SK-N-SH (cell line): ENCODE data around the gene BRICD5. TPM values are rescaled to one million over a fixed set of nuclear protein-coding genes. Genes with fewer than 3 reads are reported as not detected.

Experiments used
- CTCF ChIA-PET: fragments of 300-600, 350-600 bp; formaldehyde crosslinking; extraction: SDS; loops from one replicate; lab custom pipeline; 2021; lab: Yijun Ruan, JAX
- POLR2A ChIA-PET: fragments of 350-600 bp; sonication (Branson Sonifier 250); formaldehyde crosslinking; extraction: SDS; loops from one replicate; lab custom pipeline; 2020; ENCODE audit warnings: antibody characterized with exemption, inconsistent platforms; lab: Yijun Ruan, JAX
- DNase-seq: peaks from one replicate; pipeline ENCODE4 v3.0.0; 2012
- H2AFZ ChIP-seq: fragments of 200-600 bp; sonication (generic); 2 replicates; pipeline ENCODE4 v1.8.1; 2016; ENCODE audit warnings: antibody characterized with exemption, mild to moderate bottlenecking, low read depth
- H3F3A ChIP-seq: fragments of 200-600 bp; sonication (generic); replicated peaks from 2 replicates; pipeline ENCODE3; 2016; ENCODE audit warnings: antibody characterized with exemption, mild to moderate bottlenecking; ENCODE audit not compliant: insufficient read depth
- H3K27ac ChIP-seq, 2 experiments: fragments of 200-500 bp in 1 of 2; fragments of 200-600 bp in 1 of 2; sonication (Bioruptor generic) in 1 of 2; sonication (generic), shearing (Covaris generic) in 1 of 2; 2 replicates each; pipeline versions ENCODE4 v1.5.1 to v1.6.1; 2014 to 2016; ENCODE audit warnings: low read depth in 2 of 2, inconsistent platforms in 1 of 2, low read length in 1 of 2, mild to moderate bottlenecking in 1 of 2, mixed read lengths in 1 of 2
- H3K27me3 ChIP-seq: fragments of 200-600 bp; sonication (generic), shearing (Covaris generic); 2 replicates; pipeline ENCODE4 v1.6.1; 2016; ENCODE audit warnings: mixed run types; ENCODE audit not compliant: insufficient read depth
- H3K36me3 ChIP-seq, 2 experiments: fragments of 200-500 bp in 1 of 2; fragments of 200-600 bp in 1 of 2; sonication (Bioruptor generic) in 1 of 2; sonication (generic) in 1 of 2; replicated peaks in 1 of 2; 2 replicates each; pipeline versions ENCODE3 to v1.5.1; 2014 to 2016; ENCODE audit warnings: low read length in 1 of 2, mild to moderate bottlenecking in 1 of 2; ENCODE audit not compliant: insufficient read depth in 2 of 2, control insufficient read depth in 1 of 2
- H3K4me1 ChIP-seq, 2 experiments: fragments of 200-500 bp in 1 of 2; fragments of 200-600 bp in 1 of 2; sonication (Bioruptor generic) in 1 of 2; sonication (generic), shearing (Covaris generic) in 1 of 2; 2 replicates each; pipeline versions ENCODE4 v1.5.1 to v1.6.1; 2014 to 2016; ENCODE audit warnings: low read depth in 1 of 2, low read length in 1 of 2, mixed run types in 1 of 2; ENCODE audit not compliant: insufficient read depth in 2 of 2, control insufficient read depth in 1 of 2
- H3K4me2 ChIP-seq: fragments of 200-600 bp; sonication (generic), shearing (Covaris generic); 2 replicates; pipeline ENCODE4 v1.6.1; 2017; ENCODE audit warnings: mixed run types
- H3K4me3 ChIP-seq, 2 experiments: fragments of 200-500 bp in 1 of 2; fragments of 200-600 bp in 1 of 2; sonication (Bioruptor generic) in 1 of 2; sonication (generic), shearing (Covaris generic) in 1 of 2; 2 replicates each; pipeline versions ENCODE4 v1.5.1 to v1.8.1; 2014 to 2016; ENCODE audit warnings: low read depth in 2 of 2, inconsistent platforms in 1 of 2, low read length in 1 of 2, mild to moderate bottlenecking in 1 of 2, mixed read lengths in 1 of 2, moderate library complexity in 1 of 2
- H3K79me2 ChIP-seq: fragments of 200-600 bp; sonication (generic); 2 replicates; pipeline ENCODE4 v1.8.1; 2017; ENCODE audit warnings: mild to moderate bottlenecking; ENCODE audit not compliant: insufficient read depth
- H3K9ac ChIP-seq: fragments of 200-600 bp; sonication (generic); 2 replicates; pipeline ENCODE4 v1.6.1; 2017; ENCODE audit warnings: mixed run types
- H3K9me2 ChIP-seq: fragments of 200-600 bp; sonication (generic); 2 replicates; pipeline ENCODE4 v1.6.1; 2017; ENCODE audit warnings: mixed run types
- H3K9me3 ChIP-seq: fragments of 200-600 bp; sonication (generic); 2 replicates; pipeline ENCODE4 v1.6.1; 2017; ENCODE audit warnings: mixed run types, mild to moderate bottlenecking, moderate library complexity
- H4K20me1 ChIP-seq: fragments of 200-600 bp; sonication (generic); 2 replicates; pipeline ENCODE4 v1.6.1; 2017; ENCODE audit warnings: mild to moderate bottlenecking, mixed run types; ENCODE audit not compliant: insufficient read depth
- CHD2 ChIP-seq: fragments of 150-350 bp; IDR thresholded peaks from 2 replicates; pipeline ENCODE4 v1.6.1; 2018; ENCODE audit warnings: low read length; ENCODE audit not compliant: partially characterized antibody
- EP300 ChIP-seq, 2 experiments: IDR thresholded peaks; 2 replicates each; pipeline versions ENCODE4 v1.4.0 to v1.6.1; 2012; ENCODE audit warnings: borderline replicate concordance in 1 of 2, low read depth in 1 of 2, low read length in 1 of 2
- EZH2phosphoT487 ChIP-seq: fragments of 200-600 bp; sonication (generic); IDR thresholded peaks from 2 replicates; pipeline ENCODE4 v1.6.1; 2017; ENCODE audit warnings: low read depth, mixed run types, mild to moderate bottlenecking, antibody characterized with exemption, moderate library complexity, borderline replicate concordance
- FOSL2 ChIP-seq: IDR thresholded peaks from 2 replicates; pipeline ENCODE4 v1.4.0; 2012; ENCODE audit warnings: low read depth, mild to moderate bottlenecking, moderate library complexity, borderline replicate concordance
- FOXM1 ChIP-seq: IDR thresholded peaks from 2 replicates; pipeline ENCODE4 v1.4.0; 2012; ENCODE audit warnings: low read depth, mild to moderate bottlenecking
- GABPA ChIP-seq: IDR thresholded peaks from 2 replicates; pipeline ENCODE4 v1.4.0; 2012; ENCODE audit warnings: low read depth, mild to moderate bottlenecking
- GATA2 ChIP-seq: sonication (generic); formaldehyde crosslinking; IDR thresholded peaks from 2 replicates; pipeline ENCODE4 v1.5.0; 2020; ENCODE audit warnings: mild to moderate bottlenecking, missing genetic modification reagents
- MEF2A ChIP-seq: IDR thresholded peaks from 2 replicates; pipeline ENCODE4 v1.4.0; 2012; ENCODE audit warnings: low read depth, borderline replicate concordance
- NRF1 ChIP-seq: IDR thresholded peaks from 2 replicates; pipeline ENCODE4 v1.6.1; 2012; ENCODE audit warnings: low read depth, mild to moderate bottlenecking, low read length
- POLR2AphosphoS5 ChIP-seq: IDR thresholded peaks from 2 replicates; pipeline ENCODE4 v1.6.1; 2012; ENCODE audit warnings: low read depth, low read length
- RAD21 ChIP-seq: IDR thresholded peaks from 2 replicates; pipeline ENCODE4 v1.6.1; 2012; ENCODE audit warnings: mild to moderate bottlenecking, low read length
- RFX5 ChIP-seq: IDR thresholded peaks from 2 replicates; pipeline ENCODE4 v1.6.1; 2012; ENCODE audit warnings: mild to moderate bottlenecking, improper control_type of control experiment, low read length
- RXRA ChIP-seq: IDR thresholded peaks from 2 replicates; pipeline ENCODE4 v1.4.0; 2012; ENCODE audit warnings: low read depth, mild to moderate bottlenecking, borderline replicate concordance
- TCF12 ChIP-seq: IDR thresholded peaks from 2 replicates; pipeline ENCODE4 v1.4.0; 2012
- WGBS: methylation state at CpG from one replicate; pipeline ENCODE4 v1.1.6; 2017; ENCODE audit warnings: low lambda C conversion rate; 5-methylcytosine and 5-hydroxymethylcytosine counted together
- polyA plus RNA-seq, 3 experiments: library from polyadenylated mRNA; depleted of rRNA; stranded (reverse); fragments of >200 nt; gene quantifications; 2 replicates each; pipeline ENCODE4 v1.2.3, GENCODE V29; 2012
- TF ChIP-seq, protein P1 (sequence below): IDR thresholded peaks from 2 replicates; pipeline ENCODE4 v1.4.0; 2012; ENCODE audit warnings: low read depth
- TF ChIP-seq, protein P2 (sequence below): fragments of 200-600 bp; sonication (generic); IDR thresholded peaks from 2 replicates; pipeline ENCODE4 v1.6.1; 2017; ENCODE audit warnings: antibody characterized with exemption, mild to moderate bottlenecking, moderate library complexity
- TF ChIP-seq, protein P3 (sequence below): IDR thresholded peaks from 2 replicates; pipeline ENCODE4; 2012
- TF ChIP-seq, protein P4 (sequence below): IDR thresholded peaks from 2 replicates; pipeline ENCODE4 v1.4.0; 2012; ENCODE audit warnings: low read depth, borderline replicate concordance

BRICD5 gene
- polyA plus RNA-seq, 1 of the 3 experiments (the other 2 are of a cell fraction), result 2.3 TPM

DNA sequence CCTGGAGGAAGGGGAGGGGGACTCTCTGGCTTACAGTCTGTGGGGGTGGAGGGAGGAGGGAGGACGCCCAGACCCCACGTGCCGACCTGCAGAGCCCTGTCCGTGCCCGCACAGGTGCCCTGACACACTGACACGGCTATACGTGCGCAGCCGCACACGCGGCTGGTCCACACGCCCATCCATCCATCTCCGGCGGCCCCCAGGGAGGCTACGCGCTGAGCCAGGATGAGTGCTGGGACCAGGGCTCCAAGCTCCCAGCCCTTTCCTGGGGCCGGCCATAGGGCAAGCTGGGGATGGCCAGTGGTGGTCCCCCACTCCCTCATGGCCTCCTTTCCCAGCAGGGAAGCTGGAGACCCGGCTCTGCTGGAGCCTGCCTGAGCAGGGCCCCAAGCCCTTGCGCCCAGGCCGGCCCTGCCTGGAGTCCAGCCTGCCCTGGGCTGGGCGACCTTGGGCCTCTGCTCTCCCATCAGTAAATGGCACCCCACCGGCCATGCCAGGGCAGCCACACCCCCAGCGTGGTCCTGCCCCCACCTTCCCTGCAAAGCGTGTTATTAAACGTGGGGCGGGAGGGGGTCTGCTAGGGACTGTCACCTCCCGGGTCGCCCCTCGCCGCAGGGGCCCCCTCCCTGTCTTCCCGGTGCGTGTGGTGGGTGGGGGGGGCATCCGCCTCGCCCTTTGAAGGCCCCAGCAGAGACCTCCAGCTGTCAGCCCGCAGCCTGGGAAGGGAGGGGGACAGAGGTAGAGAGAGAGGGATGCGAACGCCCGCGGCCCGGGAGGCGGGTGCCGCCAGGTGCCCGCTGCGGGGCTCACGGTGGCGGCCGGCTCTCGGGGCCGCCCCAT lies 15.1 kb downstream of the BRICD5 start:
- Histone ChIP-seq H3K27ac (no peak overlapping the region; a peak in 1 of 4 replicates), H3K9ac (no peak overlapping the region), H3K27me3 (no peaks in the 10 kb centered on the region), H3K9me3 (no peaks in the 10 kb centered on the region), H3K4me1 (peaks cover 0 to 18% of the 10 kb centered on the region in 2 experiments; a peak in 1 of 4 replicates), H3K9me2 (no peaks in the 10 kb centered on the region), H3K36me3 (no peaks in the 10 kb centered on the region), H3F3A (no peaks in the 10 kb centered on the region), H2AFZ (no peak overlapping the region), H3K79me2 (no peaks in the 10 kb centered on the region), H4K20me1 (no peaks in the 10 kb centered on the region), H3K4me2 (peak overlapping the region; percentile 77), H3K4me3 (peak overlapping the region; percentile 44 to 53)
- POLR2A ChIA-PET, result interaction anchor here (0.8 to 3.3 kb wide), 6 partner anchors 9 to 56 kb away, joined by 3 to 18 read pairs (median 5); partner anchors contain the start of genes ECI1, MLST8 and TRAF7
- CTCF ChIA-PET, result interaction anchor here (0.6 to 3.6 kb wide), 21 partner anchors 9 to 306 kb away, joined by 3 to 33 read pairs (median 5); partner anchors contain the start of genes BRICD5, CCNF, ECI1 and MLST8
- DNase-seq, result peak; percentile 70
- WGBS, result 0% methylated on average over 1 of the region's 49 CpGs
- TF ChIP-seq RAD21 (no peak), NRF1 (no peak), EZH2phosphoT487 (no peak), CHD2 (no peak), GATA2 (CRISPR knock-in tag) (no peak), RFX5 (no peak), POLR2AphosphoS5 (no peak), TCF12 (no peak), FOXM1 (no peak), GABPA (no peak), RXRA (no peak), FOSL2 (no peak), MEF2A (no peak), EP300 (IDR thresholded peaks at IDR 0.05; ENCODE audit: borderline replicate concordance in 1 of 2, low read depth in 1 of 2, low read length in 1 of 2) (no peak)
- TF ChIP-seq, protein P1, sequence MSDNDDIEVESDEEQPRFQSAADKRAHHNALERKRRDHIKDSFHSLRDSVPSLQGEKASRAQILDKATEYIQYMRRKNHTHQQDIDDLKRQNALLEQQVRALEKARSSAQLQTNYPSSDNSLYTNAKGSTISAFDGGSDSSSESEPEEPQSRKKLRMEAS, result no peak
- TF ChIP-seq, protein P2, sequence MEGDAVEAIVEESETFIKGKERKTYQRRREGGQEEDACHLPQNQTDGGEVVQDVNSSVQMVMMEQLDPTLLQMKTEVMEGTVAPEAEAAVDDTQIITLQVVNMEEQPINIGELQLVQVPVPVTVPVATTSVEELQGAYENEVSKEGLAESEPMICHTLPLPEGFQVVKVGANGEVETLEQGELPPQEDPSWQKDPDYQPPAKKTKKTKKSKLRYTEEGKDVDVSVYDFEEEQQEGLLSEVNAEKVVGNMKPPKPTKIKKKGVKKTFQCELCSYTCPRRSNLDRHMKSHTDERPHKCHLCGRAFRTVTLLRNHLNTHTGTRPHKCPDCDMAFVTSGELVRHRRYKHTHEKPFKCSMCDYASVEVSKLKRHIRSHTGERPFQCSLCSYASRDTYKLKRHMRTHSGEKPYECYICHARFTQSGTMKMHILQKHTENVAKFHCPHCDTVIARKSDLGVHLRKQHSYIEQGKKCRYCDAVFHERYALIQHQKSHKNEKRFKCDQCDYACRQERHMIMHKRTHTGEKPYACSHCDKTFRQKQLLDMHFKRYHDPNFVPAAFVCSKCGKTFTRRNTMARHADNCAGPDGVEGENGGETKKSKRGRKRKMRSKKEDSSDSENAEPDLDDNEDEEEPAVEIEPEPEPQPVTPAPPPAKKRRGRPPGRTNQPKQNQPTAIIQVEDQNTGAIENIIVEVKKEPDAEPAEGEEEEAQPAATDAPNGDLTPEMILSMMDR, result no peak
- TF ChIP-seq, protein P3, sequence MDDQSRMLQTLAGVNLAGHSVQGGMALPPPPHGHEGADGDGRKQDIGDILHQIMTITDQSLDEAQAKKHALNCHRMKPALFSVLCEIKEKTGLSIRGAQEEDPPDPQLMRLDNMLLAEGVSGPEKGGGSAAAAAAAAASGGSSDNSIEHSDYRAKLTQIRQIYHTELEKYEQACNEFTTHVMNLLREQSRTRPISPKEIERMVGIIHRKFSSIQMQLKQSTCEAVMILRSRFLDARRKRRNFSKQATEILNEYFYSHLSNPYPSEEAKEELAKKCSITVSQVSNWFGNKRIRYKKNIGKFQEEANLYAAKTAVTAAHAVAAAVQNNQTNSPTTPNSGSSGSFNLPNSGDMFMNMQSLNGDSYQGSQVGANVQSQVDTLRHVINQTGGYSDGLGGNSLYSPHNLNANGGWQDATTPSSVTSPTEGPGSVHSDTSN, result no peak
- TF ChIP-seq, protein P4, sequence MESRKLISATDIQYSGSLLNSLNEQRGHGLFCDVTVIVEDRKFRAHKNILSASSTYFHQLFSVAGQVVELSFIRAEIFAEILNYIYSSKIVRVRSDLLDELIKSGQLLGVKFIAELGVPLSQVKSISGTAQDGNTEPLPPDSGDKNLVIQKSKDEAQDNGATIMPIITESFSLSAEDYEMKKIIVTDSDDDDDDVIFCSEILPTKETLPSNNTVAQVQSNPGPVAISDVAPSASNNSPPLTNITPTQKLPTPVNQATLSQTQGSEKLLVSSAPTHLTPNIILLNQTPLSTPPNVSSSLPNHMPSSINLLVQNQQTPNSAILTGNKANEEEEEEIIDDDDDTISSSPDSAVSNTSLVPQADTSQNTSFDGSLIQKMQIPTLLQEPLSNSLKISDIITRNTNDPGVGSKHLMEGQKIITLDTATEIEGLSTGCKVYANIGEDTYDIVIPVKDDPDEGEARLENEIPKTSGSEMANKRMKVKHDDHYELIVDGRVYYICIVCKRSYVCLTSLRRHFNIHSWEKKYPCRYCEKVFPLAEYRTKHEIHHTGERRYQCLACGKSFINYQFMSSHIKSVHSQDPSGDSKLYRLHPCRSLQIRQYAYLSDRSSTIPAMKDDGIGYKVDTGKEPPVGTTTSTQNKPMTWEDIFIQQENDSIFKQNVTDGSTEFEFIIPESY, result no peak
